ENCODE results near the gene MXD3.

DNA sequence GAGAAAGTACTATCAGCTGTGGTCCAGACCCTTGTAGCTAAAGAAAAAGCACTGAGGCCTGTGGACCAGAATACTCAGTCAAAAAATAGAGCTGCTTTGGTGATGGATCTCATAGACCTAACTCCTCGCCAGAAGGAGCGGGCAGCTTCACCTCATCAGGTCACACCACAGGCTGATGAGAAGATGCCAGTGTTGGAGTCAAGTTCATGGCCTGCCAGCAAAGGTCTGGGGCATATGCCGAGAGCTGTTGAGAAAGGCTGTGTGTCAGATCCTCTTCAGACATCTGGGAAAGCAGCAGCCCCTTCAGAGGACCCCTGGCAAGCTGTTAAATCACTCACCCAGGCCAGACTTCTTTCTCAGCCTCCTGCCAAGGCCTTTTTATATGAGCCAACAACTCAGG, 17.1 kb downstream of the MXD3 start:
- no peak for TF ChIP-seq CTCF (conservative IDR thresholded peaks at IDR 0.05)
- TF ChIP-seq EZH2 (IDR thresholded peaks at IDR 0.05; ENCODE audit: low read depth) = no peak

Data from PC-9 (cell line).